Sigmoid colon (tissue), 4 donors: ENCODE results near the gene CEP170.
"Not testable (repeated sequence)": the region's sequence is repeated elsewhere in the genome, so short reads cannot be mapped to it uniquely, and the experiment has no call there.

ENCODE experiments used
- CTCF ChIP-seq, 4 experiments: fragments of 450-650 bp in 3 of 4; fragments of 200-600 bp in 1 of 4; IDR thresholded peaks; one replicate each; pipeline ENCODE4 v1.5.1; 2016 to 2019; ENCODE audit warnings: antibody characterized with exemption in 4 of 4, mild to moderate bottlenecking in 3 of 4, moderate library complexity in 2 of 4
- EP300 ChIP-seq, 4 donors: sonication (generic); formaldehyde crosslinking; IDR thresholded peaks; one replicate each; pipeline ENCODE4 v1.6.1; 2017; ENCODE audit warnings: antibody characterized with exemption in 4 of 4
- POLR2A ChIP-seq, 2 donors: fragments of 450-650 bp; IDR thresholded peaks; one replicate each; pipeline ENCODE4 v1.6.1; 2016; ENCODE audit warnings: antibody characterized with exemption in 2 of 2, mild to moderate bottlenecking in 2 of 2, moderate library complexity in 2 of 2
- POLR2AphosphoS5 ChIP-seq, 4 donors: sonication (generic); formaldehyde crosslinking; IDR thresholded peaks; one replicate each; pipeline ENCODE4 v1.6.1; 2017; ENCODE audit warnings: antibody characterized with exemption in 4 of 4

GRCh38 chr1:243186201-243186995, 68.7 kb downstream of the CEP170 start:
- not testable (repeated sequence) for TF ChIP-seq CTCF, EP300, POLR2AphosphoS5, POLR2A (IDR thresholded peaks at IDR 0.05)
